ENCODE results near the gene TSPAN18. TPM values are rescaled to one million over a fixed set of nuclear protein-coding genes. Genes with fewer than 3 reads are reported as not detected.

The TSPAN18 gene
- total and polyA plus RNA-seq, 2 of the 8 experiments (the other 6 are each of a cell fraction or from before 2014, with no cell fraction given) = 5.2 to 10.2 TPM

DNA sequence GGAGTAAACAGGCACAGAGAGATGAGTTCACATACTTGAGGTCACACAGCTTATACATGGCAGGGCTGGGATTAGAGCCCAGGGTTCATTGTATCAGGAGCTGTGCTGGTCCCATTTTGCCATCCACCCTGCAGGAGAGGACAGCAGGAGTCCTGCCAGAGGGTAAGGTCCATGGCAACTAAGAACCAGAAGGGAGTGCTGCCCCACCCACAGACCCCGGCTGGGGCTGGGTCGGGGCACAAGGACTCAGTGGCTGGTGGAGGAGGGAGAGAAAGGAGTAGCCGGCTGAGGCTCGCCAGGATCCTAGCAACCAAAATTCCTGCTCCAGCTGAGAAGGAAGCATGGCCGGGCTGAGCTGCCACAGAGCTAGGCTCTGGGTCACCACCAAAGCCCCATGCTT lies 249.8 kb downstream of the TSPAN18 start (continued):
- TF ChIP-seq, protein P1, sequence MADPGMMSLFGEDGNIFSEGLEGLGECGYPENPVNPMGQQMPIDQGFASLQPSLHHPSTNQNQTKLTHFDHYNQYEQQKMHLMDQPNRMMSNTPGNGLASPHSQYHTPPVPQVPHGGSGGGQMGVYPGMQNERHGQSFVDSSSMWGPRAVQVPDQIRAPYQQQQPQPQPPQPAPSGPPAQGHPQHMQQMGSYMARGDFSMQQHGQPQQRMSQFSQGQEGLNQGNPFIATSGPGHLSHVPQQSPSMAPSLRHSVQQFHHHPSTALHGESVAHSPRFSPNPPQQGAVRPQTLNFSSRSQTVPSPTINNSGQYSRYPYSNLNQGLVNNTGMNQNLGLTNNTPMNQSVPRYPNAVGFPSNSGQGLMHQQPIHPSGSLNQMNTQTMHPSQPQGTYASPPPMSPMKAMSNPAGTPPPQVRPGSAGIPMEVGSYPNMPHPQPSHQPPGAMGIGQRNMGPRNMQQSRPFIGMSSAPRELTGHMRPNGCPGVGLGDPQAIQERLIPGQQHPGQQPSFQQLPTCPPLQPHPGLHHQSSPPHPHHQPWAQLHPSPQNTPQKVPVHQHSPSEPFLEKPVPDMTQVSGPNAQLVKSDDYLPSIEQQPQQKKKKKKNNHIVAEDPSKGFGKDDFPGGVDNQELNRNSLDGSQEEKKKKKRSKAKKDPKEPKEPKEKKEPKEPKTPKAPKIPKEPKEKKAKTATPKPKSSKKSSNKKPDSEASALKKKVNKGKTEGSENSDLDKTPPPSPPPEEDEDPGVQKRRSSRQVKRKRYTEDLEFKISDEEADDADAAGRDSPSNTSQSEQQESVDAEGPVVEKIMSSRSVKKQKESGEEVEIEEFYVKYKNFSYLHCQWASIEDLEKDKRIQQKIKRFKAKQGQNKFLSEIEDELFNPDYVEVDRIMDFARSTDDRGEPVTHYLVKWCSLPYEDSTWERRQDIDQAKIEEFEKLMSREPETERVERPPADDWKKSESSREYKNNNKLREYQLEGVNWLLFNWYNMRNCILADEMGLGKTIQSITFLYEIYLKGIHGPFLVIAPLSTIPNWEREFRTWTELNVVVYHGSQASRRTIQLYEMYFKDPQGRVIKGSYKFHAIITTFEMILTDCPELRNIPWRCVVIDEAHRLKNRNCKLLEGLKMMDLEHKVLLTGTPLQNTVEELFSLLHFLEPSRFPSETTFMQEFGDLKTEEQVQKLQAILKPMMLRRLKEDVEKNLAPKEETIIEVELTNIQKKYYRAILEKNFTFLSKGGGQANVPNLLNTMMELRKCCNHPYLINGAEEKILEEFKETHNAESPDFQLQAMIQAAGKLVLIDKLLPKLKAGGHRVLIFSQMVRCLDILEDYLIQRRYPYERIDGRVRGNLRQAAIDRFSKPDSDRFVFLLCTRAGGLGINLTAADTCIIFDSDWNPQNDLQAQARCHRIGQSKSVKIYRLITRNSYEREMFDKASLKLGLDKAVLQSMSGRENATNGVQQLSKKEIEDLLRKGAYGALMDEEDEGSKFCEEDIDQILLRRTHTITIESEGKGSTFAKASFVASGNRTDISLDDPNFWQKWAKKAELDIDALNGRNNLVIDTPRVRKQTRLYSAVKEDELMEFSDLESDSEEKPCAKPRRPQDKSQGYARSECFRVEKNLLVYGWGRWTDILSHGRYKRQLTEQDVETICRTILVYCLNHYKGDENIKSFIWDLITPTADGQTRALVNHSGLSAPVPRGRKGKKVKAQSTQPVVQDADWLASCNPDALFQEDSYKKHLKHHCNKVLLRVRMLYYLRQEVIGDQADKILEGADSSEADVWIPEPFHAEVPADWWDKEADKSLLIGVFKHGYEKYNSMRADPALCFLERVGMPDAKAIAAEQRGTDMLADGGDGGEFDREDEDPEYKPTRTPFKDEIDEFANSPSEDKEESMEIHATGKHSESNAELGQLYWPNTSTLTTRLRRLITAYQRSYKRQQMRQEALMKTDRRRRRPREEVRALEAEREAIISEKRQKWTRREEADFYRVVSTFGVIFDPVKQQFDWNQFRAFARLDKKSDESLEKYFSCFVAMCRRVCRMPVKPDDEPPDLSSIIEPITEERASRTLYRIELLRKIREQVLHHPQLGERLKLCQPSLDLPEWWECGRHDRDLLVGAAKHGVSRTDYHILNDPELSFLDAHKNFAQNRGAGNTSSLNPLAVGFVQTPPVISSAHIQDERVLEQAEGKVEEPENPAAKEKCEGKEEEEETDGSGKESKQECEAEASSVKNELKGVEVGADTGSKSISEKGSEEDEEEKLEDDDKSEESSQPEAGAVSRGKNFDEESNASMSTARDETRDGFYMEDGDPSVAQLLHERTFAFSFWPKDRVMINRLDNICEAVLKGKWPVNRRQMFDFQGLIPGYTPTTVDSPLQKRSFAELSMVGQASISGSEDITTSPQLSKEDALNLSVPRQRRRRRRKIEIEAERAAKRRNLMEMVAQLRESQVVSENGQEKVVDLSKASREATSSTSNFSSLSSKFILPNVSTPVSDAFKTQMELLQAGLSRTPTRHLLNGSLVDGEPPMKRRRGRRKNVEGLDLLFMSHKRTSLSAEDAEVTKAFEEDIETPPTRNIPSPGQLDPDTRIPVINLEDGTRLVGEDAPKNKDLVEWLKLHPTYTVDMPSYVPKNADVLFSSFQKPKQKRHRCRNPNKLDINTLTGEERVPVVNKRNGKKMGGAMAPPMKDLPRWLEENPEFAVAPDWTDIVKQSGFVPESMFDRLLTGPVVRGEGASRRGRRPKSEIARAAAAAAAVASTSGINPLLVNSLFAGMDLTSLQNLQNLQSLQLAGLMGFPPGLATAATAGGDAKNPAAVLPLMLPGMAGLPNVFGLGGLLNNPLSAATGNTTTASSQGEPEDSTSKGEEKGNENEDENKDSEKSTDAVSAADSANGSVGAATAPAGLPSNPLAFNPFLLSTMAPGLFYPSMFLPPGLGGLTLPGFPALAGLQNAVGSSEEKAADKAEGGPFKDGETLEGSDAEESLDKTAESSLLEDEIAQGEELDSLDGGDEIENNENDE (IDR thresholded peaks at IDR 0.05; ENCODE audit: insufficient replicate concordance, low read length) = no peak
- TF ChIP-seq, protein P2, sequence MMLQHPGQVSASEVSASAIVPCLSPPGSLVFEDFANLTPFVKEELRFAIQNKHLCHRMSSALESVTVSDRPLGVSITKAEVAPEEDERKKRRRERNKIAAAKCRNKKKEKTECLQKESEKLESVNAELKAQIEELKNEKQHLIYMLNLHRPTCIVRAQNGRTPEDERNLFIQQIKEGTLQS (IDR thresholded peaks at IDR 0.05; ENCODE audit: insufficient read depth, low read depth, low read length) = no peak
- TF ChIP-seq KDM1A (IDR thresholded peaks at IDR 0.05; ENCODE audit: borderline replicate concordance, low read length) = no peak
- TF ChIP-seq RNF2 (IDR thresholded peaks at IDR 0.05; ENCODE audit: borderline replicate concordance, low read depth, low read length, missing control alignments, poor library complexity, severe bottlenecking) = no peak
- no peak for TF ChIP-seq TAF1 (IDR thresholded peaks at IDR 0.05; ENCODE audit: low read depth, low read length)
- no peak for TF ChIP-seq BRCA1 (IDR thresholded peaks at IDR 0.05; ENCODE audit: low read depth, low read length)
- no peak for TF ChIP-seq BCL11A (IDR thresholded peaks at IDR 0.05; ENCODE audit: low read depth in 2 of 2, low read length in 2 of 2)
- TF ChIP-seq KDM4A (IDR thresholded peaks at IDR 0.05; ENCODE audit: low read depth, low read length, severe bottlenecking) = no peak
- no peak for TF ChIP-seq SIX5 (IDR thresholded peaks at IDR 0.05; ENCODE audit: low read depth, low read length)
- TF ChIP-seq CBX8 (IDR thresholded peaks at IDR 0.05; ENCODE audit: borderline replicate concordance, low read depth, low read length) = no peak
- TF ChIP-seq POLR2AphosphoS5 (IDR thresholded peaks at IDR 0.05; ENCODE audit: low read depth, low read length) = no peak
